HS-5 (cell line): Measurements from ENCODE around the gene KCNIP4.
A peak's percentile ranks its signal among the peaks of the same experiment; 100 is the strongest.

Experiments used
- DNase-seq: peaks from one replicate; pipeline ENCODE4 v3.0.0-alpha.2; 2012; ENCODE audit warnings: low read depth

KCNIP4 gene

GRCh38 chr4:20944961-20945360 lies 1003.6 kb downstream of the KCNIP4 start:
- no peak for DNase-seq

GRCh38 chr4:20944451-20944850 lies 1004.1 kb downstream of the KCNIP4 start:
- DNase-seq, result no peak

- no peak for DNase-seq
Measured at GRCh38 chr4:20938204-20938603, 1010.4 kb downstream of the KCNIP4 start.

GRCh38 chr4:20926529-20926928 lies 1022.0 kb downstream of the KCNIP4 start:
- no peak for DNase-seq

GRCh38 chr4:20925176-20925575 lies 1023.4 kb downstream of the KCNIP4 start:
- DNase-seq, result no peak

- DNase-seq, result no peak
Measured at GRCh38 chr4:20922962-20923361, 1025.6 kb downstream of the KCNIP4 start.

- no peak for DNase-seq
Measured at GRCh38 chr4:20916106-20916505, 1032.5 kb downstream of the KCNIP4 start.

- no peak for DNase-seq
Measured at GRCh38 chr4:20904966-20905365, 1043.6 kb downstream of the KCNIP4 start.

GRCh38 chr4:20901851-20902250 lies 1046.7 kb downstream of the KCNIP4 start:
- DNase-seq, result no peak

- DNase-seq, result no peak
Measured at GRCh38 chr4:20899591-20899990, 1049.0 kb downstream of the KCNIP4 start.

- no peak for DNase-seq
Measured at GRCh38 chr4:20895988-20896387, 1052.6 kb downstream of the KCNIP4 start.

GRCh38 chr4:20895208-20895607 lies 1053.4 kb downstream of the KCNIP4 start:
- no peak for DNase-seq

- peak; percentile 2 for DNase-seq
Measured at GRCh38 chr4:20890761-20891160, 1057.8 kb downstream of the KCNIP4 start.

GRCh38 chr4:20889901-20890300 lies 1058.7 kb downstream of the KCNIP4 start:
- DNase-seq, result no peak

- DNase-seq, result no peak
Measured at GRCh38 chr4:20883677-20884076, 1064.9 kb downstream of the KCNIP4 start.

GRCh38 chr4:20883231-20883630 lies 1065.3 kb downstream of the KCNIP4 start:
- DNase-seq, result no peak

- no peak for DNase-seq
Measured at GRCh38 chr4:20882500-20882899, 1066.1 kb downstream of the KCNIP4 start.

- no peak for DNase-seq
Measured at GRCh38 chr4:20881658-20882057, 1066.9 kb downstream of the KCNIP4 start.

- DNase-seq, result no peak
Measured at GRCh38 chr4:20878806-20879205, 1069.8 kb downstream of the KCNIP4 start.

- DNase-seq, result no peak
Measured at GRCh38 chr4:20870436-20870835, 1078.1 kb downstream of the KCNIP4 start.

GRCh38 chr4:20868108-20868507 lies 1080.5 kb downstream of the KCNIP4 start:
- no peak for DNase-seq

GRCh38 chr4:20860878-20861277 lies 1087.7 kb downstream of the KCNIP4 start:
- no peak for DNase-seq

GRCh38 chr4:20859097-20859781 lies 1089.3 kb downstream of the KCNIP4 start:
- no peak for DNase-seq

- no peak for DNase-seq
Measured at GRCh38 chr4:20857081-20857480, 1091.5 kb downstream of the KCNIP4 start.
